Stimulated activated CD4-positive, alpha-beta T cell treated with anti-CD3 and anti-CD28 coated beads, Interleukin-1b, Interleukin-23, amount 100 ng/mL, for 1 hour (primary cell): Measurements from ENCODE around the gene GAL.
"Not testable (repeated sequence)": the region's sequence is repeated elsewhere in the genome, so short reads cannot be mapped to it uniquely, and the experiment has no call there.

Source experiments
- DNase-seq, 2 donors: peaks; one replicate each; pipeline ENCODE4 v3.0.0-alpha.2; 2020; ENCODE audit warnings: low read depth in 2 of 2

GAL gene, protein sequence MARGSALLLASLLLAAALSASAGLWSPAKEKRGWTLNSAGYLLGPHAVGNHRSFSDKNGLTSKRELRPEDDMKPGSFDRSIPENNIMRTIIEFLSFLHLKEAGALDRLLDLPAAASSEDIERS

DNA sequence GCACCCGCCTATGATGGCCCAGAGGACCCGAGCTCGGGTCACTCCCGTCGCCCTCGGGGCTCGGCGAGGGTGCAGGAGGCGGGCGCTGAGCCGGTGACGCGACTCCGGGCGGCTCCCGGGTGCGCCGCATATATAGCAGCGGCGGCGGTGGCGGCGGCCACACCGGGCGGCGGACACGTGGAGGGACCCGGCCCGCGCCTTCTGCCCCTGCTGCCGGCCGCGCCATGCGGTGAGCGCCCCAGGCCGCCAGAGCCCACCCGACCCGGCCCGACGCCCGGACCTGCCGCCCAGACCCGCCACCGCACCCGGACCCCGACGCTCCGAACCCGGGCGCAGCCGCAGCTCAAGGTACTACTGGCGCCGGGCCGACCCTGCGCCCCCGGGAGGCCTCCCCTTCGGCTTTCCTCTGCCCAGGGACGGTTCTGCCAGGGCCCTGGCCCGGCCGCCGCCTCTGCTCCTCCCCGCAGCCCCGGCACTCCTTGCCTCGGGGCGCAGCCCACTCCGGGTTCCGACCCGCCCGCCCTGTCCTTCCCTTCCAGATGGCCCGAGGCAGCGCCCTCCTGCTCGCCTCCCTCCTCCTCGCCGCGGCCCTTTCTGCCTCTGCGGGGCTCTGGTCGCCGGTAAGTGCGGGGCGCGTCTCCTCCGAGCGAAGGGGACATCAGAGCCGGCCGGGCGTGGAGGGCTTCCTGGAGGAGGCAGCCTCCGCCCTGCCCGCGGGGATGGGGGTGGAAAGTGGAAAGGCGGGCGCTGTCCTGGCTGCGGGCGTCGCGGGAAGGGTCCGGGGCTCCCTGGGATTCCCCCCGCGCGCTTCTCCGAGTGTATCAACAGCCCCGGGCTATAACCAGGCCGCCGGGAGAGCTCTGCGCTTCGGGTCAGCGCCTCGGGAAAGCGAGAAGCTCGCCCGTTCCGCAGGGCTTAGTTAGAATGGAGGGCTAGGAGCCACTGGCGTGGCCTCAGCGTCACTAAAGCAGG lies at the start of gene GAL:
GAL (plus strand) TSS at position 160 of the 972 bp plus-strand sequence; CDS start at position 540, 380 bp downstream.
- no peak for DNase-seq

DNA sequence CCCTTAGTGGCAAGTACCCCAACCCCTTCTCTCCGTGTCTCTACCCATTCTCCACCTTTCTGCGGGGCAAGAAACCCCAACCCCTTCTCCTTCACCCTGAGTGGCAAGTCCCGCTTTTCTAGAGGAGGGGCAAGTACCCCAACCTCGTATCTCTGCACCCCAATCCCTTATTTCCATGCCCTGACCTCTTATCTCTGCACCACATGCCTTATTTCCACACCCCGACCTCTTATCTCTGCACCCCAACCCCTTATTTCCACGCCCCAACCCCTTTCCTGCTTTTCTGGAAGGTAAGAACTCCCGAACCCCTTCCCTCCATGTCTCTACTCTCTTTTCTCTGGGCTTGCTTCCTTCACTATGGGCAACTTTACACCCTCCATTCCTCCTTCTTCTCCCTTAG lies 49.7 kb upstream of the GAL start:
- not testable (repeated sequence) for DNase-seq

DNA sequence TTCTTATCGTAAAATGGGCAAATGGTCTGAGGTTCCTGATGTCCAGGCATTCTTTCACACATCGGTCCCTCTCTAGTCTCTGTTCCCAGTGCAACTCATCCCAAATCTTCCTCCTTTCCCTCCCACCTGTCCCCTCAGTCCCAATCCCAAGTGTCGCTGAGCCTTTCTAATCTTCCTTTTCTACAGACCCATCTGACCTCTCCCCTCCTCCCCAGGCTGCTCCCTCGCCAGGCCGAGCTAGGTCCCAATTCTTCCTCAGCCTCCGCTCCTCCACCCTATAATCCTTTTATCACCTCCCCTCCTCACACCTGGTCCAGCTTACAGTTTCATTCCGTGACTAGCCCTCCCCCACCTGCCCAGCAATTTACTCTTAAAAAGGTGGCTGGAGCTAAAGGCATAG lies 49.2 kb upstream of the GAL start:
- DNase-seq: not testable (repeated sequence)

DNA sequence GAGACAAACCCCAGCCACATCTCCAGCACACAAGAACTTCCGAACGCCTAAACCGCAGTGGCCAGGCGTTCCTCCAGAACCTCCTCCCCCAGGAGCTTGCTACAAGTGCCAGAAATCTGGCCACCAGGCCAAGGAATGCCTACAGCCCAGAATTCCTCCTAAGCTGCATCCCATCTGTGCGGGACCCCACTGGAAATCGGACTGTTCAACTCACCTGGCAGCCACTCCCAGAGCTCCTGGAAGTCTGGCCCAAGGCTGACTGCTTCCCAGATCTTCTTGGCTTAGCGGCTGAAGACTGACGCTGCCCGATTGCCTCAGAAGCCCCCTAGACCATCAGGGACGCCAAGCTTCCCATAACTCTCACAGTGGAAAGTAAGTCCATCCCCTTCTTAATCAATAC lies 48.5 kb upstream of the GAL start:
- DNase-seq: not testable (repeated sequence)

DNA sequence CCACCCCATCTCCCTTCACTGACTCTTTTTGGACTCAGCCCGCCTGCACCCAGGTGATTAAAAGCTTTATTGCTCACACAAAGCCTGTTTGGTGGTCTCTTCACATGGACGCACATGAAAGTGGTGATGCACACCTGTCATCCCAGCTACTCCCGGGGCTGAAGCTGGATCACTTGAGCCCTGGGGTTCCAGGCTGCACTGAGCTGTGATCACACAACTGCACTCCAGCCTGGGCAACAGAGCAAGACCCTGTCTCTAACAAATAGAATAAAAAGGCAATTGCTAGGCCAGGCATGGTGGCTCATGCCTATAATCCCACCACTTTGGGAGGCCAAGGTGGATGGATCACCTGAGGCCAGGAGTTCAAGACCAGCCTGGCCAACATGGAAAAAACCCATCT lies 45.0 kb upstream of the GAL start:
- DNase-seq: not testable (repeated sequence)

DNA sequence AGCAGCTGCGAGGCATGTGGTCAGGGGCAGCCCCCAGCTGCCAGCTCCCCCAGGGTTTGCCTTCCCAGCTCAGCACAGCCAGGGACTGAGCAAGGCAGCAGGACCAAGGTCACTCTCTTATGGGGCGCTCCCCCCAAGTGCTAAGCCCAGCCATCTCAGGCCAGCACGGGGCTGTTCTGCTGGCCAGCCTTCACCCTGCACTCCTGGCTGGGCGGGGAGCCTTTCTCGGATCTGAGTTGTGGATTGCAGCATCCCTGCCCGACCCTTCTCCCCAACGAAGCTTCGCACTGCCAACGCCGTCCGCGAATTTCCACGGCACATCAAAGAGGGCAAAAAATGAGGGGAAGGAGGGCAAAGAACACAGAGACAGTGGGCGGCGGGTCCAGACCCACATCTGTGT lies 42.5 kb upstream of the GAL start:
- DNase-seq: no peak

DNA sequence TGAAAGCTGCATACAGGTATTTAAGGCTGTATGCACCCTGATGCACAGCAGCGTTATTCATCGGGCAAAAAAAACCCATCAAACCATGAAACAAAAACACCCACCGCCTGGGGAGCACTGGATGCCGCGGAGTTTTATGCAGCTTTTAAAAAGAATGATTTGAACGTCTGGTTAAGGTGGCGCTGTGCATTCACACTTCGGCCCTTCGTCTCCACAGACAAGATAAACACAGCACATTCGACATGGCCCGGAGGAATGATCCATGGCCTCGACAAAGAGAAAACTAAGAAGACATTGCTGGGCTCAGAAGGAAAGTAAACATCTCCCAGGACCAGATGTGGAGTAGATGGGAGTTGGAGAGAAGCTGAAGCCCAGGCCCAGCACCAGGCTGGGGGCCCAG lies 40.8 kb upstream of the GAL start:
- no peak for DNase-seq

DNA sequence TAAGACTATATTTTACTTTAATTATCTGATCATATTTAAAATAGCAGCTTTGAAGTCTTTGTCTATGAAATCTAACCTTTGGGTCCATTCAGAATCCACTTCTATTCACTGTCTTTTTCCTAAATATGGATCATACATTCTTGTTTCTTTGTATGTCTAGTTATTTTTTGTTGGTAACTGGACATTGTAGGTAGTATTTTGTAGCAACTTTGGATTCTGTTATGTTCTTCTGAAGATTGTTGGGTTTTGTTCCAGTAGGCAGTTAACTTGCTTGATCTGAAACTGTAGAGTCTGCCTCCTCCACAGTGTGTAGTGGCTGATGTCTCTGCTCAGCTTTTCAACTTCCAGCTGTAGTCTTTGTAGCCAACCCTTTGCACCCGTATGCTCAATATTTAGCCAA lies 37.5 kb upstream of the GAL start:
- DNase-seq: no peak

DNA sequence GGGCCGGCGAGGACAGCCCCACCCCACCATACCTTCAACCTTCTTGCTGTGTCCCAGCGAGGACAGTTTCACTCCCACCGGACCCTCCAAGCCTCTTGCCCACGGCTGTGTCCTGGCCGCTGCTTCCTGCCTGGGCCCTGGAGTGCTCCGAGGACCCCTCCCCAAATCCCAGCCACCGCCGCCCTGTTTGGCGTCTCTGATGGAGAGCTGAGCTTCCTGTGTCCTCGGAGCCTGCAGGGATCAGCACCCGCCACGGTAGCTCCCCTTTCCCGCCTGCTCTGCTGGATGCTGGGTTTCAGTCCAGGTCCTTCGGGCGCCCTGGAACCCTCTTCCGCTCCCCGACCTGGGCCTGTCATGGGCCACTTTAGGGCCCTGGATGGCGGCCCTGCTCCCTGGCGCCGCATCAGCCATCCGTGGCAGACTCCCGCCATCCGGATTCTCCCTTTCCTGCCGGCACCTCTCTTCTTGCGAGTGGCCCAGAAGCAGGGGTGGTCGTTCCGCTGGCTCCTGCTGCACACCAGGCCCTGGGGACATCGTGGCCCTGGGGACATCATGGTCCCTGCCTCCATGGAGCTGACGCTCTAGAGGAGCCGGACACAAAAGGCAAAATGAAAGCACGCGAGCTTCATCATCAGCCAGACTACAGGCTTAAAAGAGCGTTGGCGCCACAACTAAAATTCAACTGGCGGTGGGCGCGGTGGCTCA lies 34.3 kb upstream of the GAL start:
- no peak for DNase-seq

DNA sequence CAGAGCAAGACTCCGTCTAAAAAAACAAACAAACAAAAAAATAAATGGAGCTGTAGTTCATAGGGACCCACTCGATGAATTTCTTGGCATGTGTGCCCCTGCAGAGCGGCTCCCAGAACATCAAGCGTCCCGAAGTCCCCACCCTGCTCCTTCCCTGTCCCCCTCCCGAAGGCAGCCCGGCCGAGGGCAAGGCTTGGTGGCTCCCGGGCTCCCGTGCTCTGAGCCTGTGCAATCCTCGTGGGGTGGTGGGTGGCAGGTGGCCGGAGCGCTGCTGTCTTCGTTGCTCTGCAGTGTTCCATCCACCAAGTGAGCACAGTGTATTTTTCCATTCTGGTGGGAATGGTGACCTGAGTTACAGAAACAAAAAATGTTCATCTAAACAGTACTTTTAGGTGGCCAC lies 33.5 kb upstream of the GAL start:
- DNase-seq: no peak

DNA sequence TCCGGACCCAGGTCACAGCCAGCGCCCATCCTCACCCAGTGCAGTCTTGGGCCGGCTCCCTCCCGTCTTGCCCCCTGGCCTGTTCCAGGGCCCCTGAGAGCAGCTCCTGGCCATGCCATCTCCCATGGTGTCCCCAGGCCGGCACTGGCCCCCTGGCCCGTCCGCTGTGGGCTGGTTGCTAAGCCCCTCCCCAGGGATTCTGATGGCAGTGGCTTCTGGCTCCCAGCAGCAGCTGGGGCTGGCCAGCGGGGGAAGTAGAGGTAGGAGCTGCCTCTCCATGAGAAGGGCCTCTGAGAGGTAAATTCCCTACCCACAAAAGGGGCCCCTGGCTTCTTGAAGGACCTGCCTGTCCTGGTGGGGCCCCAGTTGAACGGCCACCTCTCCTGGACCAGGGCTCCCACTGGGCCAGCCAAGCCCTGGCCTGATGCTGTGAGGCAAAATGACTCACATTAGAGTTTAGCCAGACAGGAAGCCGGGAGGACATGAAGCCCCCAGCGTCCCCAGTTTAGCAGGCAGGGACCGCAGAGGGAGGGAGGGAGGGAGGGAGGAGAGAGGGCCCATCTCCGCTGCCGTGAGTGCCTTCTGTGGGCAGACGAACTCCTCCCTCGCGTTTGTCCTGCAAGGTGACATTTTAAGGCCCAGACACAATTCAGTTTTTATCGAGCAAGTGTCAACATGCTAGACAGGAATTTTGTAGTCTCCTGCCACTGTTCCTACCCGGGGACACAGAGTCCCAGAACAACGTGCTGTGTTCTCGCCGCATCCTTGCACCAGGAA lies 32.9 kb upstream of the GAL start:
- DNase-seq: no peak

DNA sequence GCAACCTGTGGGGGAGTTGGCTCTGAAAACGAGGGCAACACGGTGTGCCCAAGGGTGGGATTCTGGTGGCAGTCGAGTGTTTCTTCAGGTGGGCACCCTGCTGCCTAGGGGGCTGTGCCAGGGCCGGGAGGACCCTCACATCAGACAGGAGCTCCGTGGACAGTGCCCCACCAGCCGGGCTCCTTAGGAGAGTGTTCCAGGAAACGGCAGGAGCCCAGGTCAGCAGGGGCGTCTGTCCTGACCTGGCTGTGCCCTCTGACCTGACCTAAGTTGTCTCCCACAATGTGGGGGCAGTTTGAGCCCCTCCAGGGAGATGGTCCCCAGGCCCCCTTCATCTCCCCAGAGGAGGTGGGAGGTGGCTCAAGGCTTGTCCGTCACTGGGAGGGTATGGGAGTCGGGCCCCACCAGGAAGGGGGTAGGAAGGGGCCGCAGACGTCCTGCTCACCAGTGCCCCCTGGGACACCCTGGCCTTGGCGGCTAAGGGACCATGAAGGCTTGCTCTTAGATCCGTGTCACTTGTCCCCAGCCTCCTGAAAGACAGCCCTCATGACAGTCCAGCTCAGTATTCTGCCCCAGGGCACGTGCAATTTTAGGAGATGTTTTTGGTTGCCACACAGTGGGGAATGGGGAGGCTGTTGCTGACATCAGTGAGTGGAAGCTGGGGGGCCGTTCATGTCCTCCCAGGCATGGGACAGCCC lies 32.2 kb upstream of the GAL start:
- DNase-seq: no peak

DNA sequence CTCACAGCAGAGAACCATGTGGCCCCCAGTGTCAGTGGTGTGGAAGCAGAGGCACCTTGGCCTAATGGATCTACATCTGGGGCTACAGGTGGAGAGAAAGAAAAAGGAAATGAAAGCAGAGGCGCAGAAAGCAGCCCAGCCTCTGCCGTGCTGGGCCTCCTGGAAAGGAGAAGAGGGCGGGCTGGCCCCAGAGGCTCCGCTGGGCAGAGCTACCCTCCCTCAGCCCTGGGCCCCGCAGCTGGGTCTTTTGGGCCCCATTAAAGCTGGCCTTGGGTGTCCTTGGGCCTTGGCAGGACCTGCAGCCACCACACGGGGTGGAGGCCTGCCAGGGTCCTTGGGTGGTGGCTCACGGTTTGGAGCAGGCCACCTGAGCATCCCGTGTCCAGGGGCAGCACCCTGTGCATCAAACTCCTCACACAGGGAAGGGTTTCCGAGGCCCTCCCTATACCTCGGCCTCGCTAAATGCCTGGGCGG lies 31.6 kb upstream of the GAL start:
- no peak for DNase-seq

DNA sequence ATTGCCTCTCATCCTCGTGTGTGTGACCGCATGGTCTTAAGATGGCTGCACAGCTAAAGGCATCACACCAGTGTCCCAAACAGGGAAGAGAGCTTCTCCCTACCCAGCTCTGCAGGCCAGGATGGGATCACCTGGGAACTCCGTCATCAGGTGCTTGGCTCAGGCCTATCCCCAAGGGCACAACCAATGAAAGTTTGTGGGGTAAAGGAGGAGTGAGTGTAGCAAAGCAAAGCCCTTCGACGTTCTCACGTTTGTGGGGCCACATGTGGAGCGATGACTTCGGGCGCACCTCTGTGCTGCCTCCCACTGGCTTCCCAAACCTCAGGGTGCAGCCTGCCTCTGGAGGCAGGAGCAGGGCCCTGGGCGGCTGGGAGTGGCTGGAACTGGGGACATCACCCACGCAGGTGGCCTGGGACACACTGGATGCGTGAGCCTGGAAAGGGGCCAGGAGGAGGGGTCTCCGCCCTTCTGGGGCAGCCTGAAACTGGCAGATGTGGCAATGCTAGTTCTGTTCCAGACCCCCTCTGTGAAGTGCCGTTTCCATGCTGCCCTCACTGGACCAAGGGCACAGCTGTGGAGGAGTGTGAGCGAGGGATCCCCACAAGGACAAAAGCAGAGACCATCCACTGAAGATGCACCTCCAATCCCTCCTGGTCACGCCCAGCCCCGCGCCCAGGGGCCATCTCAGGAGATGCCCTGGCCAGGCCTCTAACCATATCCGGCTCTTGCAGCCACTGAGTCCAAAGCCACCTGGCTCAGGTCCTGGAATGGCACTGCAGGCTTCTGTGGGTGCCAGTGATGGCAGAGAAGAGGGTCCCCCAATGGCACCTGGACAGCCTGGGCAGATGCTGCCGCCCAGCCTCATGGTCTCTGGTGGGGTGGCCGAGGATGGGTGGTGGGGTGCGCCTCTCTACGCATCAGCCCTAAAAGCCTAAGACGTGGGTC lies 30.6 kb upstream of the GAL start:
- DNase-seq: no peak

DNA sequence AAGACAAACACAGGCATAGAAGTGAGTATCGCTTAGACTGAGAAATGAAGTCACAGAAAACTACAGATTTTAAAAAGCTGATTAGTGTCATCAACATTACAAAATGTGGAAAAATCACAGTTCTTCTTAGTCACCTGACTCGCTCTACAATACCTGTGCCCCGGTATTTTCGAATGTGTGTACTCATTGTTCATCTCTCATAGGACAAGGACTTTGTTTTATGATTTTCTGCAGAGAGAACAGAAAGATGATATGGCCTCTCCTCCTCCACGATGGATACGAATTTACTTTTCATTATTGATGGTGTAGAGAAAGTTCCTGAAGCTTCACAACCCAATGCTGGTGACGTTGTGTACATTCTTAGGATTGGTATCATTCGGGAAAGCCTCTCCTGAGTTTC lies 29.4 kb upstream of the GAL start:
- no peak for DNase-seq

DNA sequence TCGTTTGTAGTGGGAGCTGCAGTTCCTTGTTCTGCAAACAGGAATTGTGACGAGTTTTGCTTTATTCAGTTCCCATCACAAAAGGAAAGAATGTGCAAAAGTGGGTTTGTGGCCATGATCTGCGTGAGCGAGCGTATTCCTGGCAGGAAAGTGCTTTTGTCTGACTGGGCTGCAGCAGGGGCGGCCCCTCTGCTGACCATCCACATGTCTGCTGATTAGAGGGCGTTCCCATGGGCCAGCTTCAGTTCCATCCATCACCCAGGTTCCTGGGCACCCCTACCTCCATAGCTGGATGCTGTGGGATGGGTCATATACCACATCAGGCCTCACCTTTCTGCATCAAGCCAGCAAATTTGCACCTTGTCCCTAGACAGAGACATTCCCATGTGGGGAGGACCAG lies 28.9 kb upstream of the GAL start:
- no peak for DNase-seq

DNA sequence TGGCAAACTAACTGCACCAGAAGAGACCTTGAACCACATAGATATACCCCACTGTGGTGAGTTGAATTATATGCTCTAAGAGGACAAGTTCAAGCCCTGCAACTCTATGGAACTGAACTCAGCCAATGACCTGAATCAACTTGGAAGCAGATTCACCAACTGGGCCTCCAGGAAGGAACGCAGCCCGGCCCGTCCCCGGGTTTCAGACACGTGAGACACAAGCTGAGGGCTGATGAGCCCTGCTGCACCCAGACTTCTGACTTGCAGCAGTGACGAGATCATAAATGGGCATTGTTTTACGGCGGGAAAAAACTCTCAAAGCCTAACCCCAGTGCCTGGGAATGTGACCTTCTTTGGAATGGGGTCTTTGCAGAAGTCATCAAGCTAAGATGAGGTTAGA lies 28.5 kb upstream of the GAL start:
- no peak for DNase-seq

DNA sequence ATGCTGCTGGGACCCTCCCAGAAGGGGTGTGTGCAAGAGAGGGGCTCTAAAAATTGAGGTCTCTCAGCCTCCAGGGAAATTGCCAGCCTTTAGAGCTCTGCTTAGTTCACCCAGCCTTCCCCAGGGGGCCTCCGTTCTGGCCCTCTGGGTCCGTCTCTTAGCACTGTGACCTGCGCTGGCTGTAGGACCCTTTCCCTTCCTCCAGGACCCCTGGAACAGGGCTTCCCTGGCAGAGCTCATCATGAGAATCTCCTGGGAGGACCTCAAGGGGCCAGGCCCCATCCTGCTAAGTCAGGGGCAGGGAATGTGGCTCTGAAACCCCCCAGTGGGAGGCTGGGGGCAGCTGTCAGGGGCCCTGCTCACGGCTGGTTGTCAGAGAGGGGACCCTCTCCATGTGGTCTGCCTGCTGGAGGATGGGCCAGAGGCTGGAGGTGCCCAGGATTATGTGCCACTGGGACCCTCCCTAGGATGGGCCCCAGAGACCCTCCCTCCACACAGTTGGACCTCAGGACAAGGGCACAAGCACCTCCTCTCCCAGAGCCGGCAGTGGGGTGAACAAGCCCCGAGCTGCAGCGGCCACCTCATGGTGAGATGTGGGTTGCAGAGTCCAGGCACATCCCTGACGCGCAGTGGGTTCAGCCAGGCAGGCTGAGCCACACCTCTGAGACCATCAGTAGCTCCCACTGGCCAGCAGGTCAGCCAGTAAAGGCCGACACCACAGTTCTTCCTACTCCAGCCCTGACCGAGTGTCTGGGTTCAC lies 27.1 kb upstream of the GAL start:
- DNase-seq: no peak

DNA sequence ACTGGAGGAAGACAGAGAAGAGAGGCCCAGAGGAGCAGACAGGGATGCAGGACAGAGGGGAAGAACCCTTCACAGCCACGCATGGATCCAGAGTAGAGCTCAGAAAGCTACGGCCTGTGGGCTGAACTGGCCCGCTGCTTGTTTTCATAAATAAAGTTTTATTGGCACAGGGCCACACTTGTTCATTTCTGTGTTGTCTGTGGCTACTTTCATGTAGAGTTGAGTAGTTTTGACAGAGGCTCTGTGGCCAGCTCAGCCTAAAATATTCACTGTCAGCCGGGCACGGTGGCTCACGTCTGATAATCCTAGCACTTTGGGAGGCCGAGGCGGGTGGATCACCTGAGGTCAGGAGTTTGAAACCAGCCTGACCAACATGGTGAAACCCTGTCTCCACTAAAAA lies 26.2 kb upstream of the GAL start:
- no peak for DNase-seq
